WTC11 (cell line): Measurements from ENCODE around the gene CTXN1. TPM values are rescaled to one million over a fixed set of nuclear protein-coding genes. Genes with fewer than 3 reads are reported as not detected.

Source experiments
- ATF3 ChIP-seq: sonication (generic); formaldehyde crosslinking; conservative IDR thresholded peaks from 2 replicates; pipeline ENCODE4 v1.8.1; 2022; ENCODE audit warnings: mild to moderate bottlenecking, missing genetic modification reagents
- CBFB ChIP-seq: sonication (generic); formaldehyde crosslinking; IDR thresholded peaks from 2 replicates; pipeline ENCODE4 v1.8.1; 2022; ENCODE audit warnings: mild to moderate bottlenecking, low read depth, missing genetic modification reagents
- CDX4 ChIP-seq: fragments of 250-450 bp; sonication (Bioruptor Pico); IDR thresholded peaks from 2 replicates; pipeline ENCODE4 v1.9.0; 2021; ENCODE audit warnings: moderate library complexity, mild to moderate bottlenecking, inconsistent platforms, borderline replicate concordance
- CREM ChIP-seq: sonication (generic); formaldehyde crosslinking; IDR thresholded peaks from 2 replicates; pipeline ENCODE4 v1.8.1; 2022; ENCODE audit warnings: mild to moderate bottlenecking, missing genetic modification reagents, moderate library complexity
- CTCF ChIP-seq: fragments of 200-600 bp; IDR thresholded peaks from 2 replicates; pipeline ENCODE4 v1.8.0; 2022; ENCODE audit warnings: antibody characterized with exemption
- E2F1 ChIP-seq: sonication (generic); formaldehyde crosslinking; IDR thresholded peaks from 2 replicates; pipeline ENCODE4 v1.8.0; 2022; ENCODE audit warnings: mild to moderate bottlenecking, missing genetic modification reagents
- E2F4 ChIP-seq: sonication (generic); formaldehyde crosslinking; IDR thresholded peaks from 2 replicates; pipeline ENCODE4 v1.8.1; 2022; ENCODE audit warnings: low read depth, mild to moderate bottlenecking, moderate library complexity, missing genetic modification reagents, borderline replicate concordance
- EMX1 ChIP-seq: fragments of 250-450 bp; sonication (Bioruptor Pico); IDR thresholded peaks from 2 replicates; pipeline ENCODE4 v1.8.0; 2021; ENCODE audit warnings: mild to moderate bottlenecking
- FOXK1 ChIP-seq: sonication (generic); formaldehyde crosslinking; IDR thresholded peaks from 2 replicates; pipeline ENCODE4 v1.8.0; 2022; ENCODE audit warnings: mild to moderate bottlenecking, moderate library complexity, missing genetic modification reagents
- FOXP1 ChIP-seq: sonication (generic); formaldehyde crosslinking; IDR thresholded peaks from 2 replicates; pipeline ENCODE4 v1.8.0; 2022; ENCODE audit warnings: missing genetic modification reagents, mild to moderate bottlenecking, moderate library complexity, borderline replicate concordance
- GABPB1 ChIP-seq: sonication (generic); formaldehyde crosslinking; IDR thresholded peaks from 2 replicates; pipeline ENCODE4 v1.8.1; 2023; ENCODE audit warnings: mild to moderate bottlenecking, missing genetic modification reagents
- HMGA2 ChIP-seq: fragments of 250-450 bp; sonication (Bioruptor Pico); IDR thresholded peaks from 2 replicates; pipeline ENCODE4 v1.4.0; 2021; ENCODE audit warnings: mild to moderate bottlenecking, moderate library complexity
- JAZF1 ChIP-seq: fragments of 250-450 bp; sonication (Bioruptor Pico); IDR thresholded peaks from 2 replicates; pipeline ENCODE4 v1.9.0; 2021; ENCODE audit warnings: moderate library complexity, mild to moderate bottlenecking, inconsistent platforms
- KAT7 ChIP-seq: sonication (generic); formaldehyde crosslinking; IDR thresholded peaks from 2 replicates; pipeline ENCODE4 v1.8.1; 2023; ENCODE audit warnings: missing genetic modification reagents, mild to moderate bottlenecking, borderline replicate concordance
- NFATC4 ChIP-seq: fragments of 250-450 bp; sonication (Bioruptor Pico); IDR thresholded peaks from 2 replicates; pipeline ENCODE4 v1.9.0; 2021; ENCODE audit warnings: mild to moderate bottlenecking
- NFE2L1 ChIP-seq: sonication (generic); formaldehyde crosslinking; IDR thresholded peaks from 2 replicates; pipeline ENCODE4 v1.8.1; 2023; ENCODE audit warnings: missing genetic modification reagents
- NFYB ChIP-seq: sonication (generic); formaldehyde crosslinking; conservative IDR thresholded peaks from 2 replicates; pipeline ENCODE4 v1.8.0; 2022; ENCODE audit warnings: low read depth, missing genetic modification reagents
- NR2C2 ChIP-seq: sonication (generic); formaldehyde crosslinking; IDR thresholded peaks from 2 replicates; pipeline ENCODE4 v1.8.0; 2022; ENCODE audit warnings: mild to moderate bottlenecking, missing genetic modification reagents
- PREB ChIP-seq: sonication (generic); formaldehyde crosslinking; IDR thresholded peaks from 2 replicates; pipeline ENCODE4 v1.8.1; 2022; ENCODE audit warnings: mild to moderate bottlenecking, missing genetic modification reagents, moderate library complexity, borderline replicate concordance
- PRRX2 ChIP-seq: fragments of 250-450 bp; sonication (Bioruptor Pico); IDR thresholded peaks from 2 replicates; pipeline ENCODE4 v1.8.0; 2021; ENCODE audit warnings: mild to moderate bottlenecking
- RORB ChIP-seq: fragments of 250-450 bp; sonication (Bioruptor Pico); IDR thresholded peaks from 2 replicates; pipeline ENCODE4 v1.9.0; 2021; ENCODE audit warnings: mild to moderate bottlenecking
- SMAD3 ChIP-seq: sonication (generic); formaldehyde crosslinking; IDR thresholded peaks from 2 replicates; pipeline ENCODE4 v1.8.0; 2022; ENCODE audit warnings: missing genetic modification reagents, mild to moderate bottlenecking, borderline replicate concordance
- SOX15 ChIP-seq: fragments of 250-450 bp; sonication (Bioruptor Pico); IDR thresholded peaks from 2 replicates; pipeline ENCODE4 v1.9.0; 2021; ENCODE audit warnings: mild to moderate bottlenecking
- SP1 ChIP-seq: sonication (generic); formaldehyde crosslinking; conservative IDR thresholded peaks from 2 replicates; pipeline ENCODE4 v1.8.1; 2022; ENCODE audit warnings: missing genetic modification reagents
- TP53 ChIP-seq: sonication (generic); formaldehyde crosslinking; IDR thresholded peaks from 2 replicates; pipeline ENCODE4 v1.8.1; 2023; ENCODE audit warnings: mild to moderate bottlenecking, missing genetic modification reagents
- USF2 ChIP-seq: sonication (generic); formaldehyde crosslinking; IDR thresholded peaks from 2 replicates; pipeline ENCODE4 v1.8.1; 2023; ENCODE audit warnings: mild to moderate bottlenecking, missing genetic modification reagents, moderate library complexity
- ZNF138 ChIP-seq: sonication (generic); formaldehyde crosslinking; conservative IDR thresholded peaks from 2 replicates; pipeline ENCODE4 v1.8.1; 2022; ENCODE audit warnings: mild to moderate bottlenecking, moderate library complexity, missing genetic modification reagents
- ZNF219 ChIP-seq: sonication (generic); formaldehyde crosslinking; IDR thresholded peaks from 2 replicates; pipeline ENCODE4 v1.8.0; 2023; ENCODE audit warnings: missing genetic modification reagents, mild to moderate bottlenecking, borderline replicate concordance
- ZNF232 ChIP-seq: sonication (generic); formaldehyde crosslinking; IDR thresholded peaks from 2 replicates; pipeline ENCODE4 v1.8.0; 2022; ENCODE audit warnings: mild to moderate bottlenecking, missing genetic modification reagents
- ZNF263 ChIP-seq: sonication (generic); formaldehyde crosslinking; IDR thresholded peaks from 2 replicates; pipeline ENCODE4 v1.8.1; 2022; ENCODE audit warnings: low read depth, mild to moderate bottlenecking, moderate library complexity, missing genetic modification reagents
- ZNF396 ChIP-seq: fragments of 250-450 bp; sonication (Bioruptor Pico); IDR thresholded peaks from 2 replicates; pipeline ENCODE4 v1.8.0; 2021; ENCODE audit warnings: mild to moderate bottlenecking, moderate library complexity, borderline replicate concordance
- ZNF416 ChIP-seq: fragments of 250-450 bp; sonication (Bioruptor Pico); IDR thresholded peaks from 2 replicates; pipeline ENCODE4 v1.9.0; 2021; ENCODE audit warnings: mild to moderate bottlenecking, inconsistent platforms
- ZSCAN18 ChIP-seq: fragments of 250-450 bp; sonication (Bioruptor Pico); IDR thresholded peaks from 2 replicates; pipeline ENCODE4 v2.1.2; 2022; ENCODE audit warnings: mild to moderate bottlenecking, moderate library complexity
- total RNA-seq: library from RNA; stranded (reverse); gene quantifications from 3 replicates; pipeline ENCODE4 v1.2.3, GENCODE V29; 2021

The CTXN1 gene
- total RNA-seq, 1 experiment from 2014 or later = 48.2 TPM

- no peak for TF ChIP-seq HMGA2 (CRISPR knock-in tag)
- TF ChIP-seq ZNF232 (CRISPR knock-in tag) = peak; percentile 92
- peak; percentile 73; the same call in 1 of the 2 replicates for TF ChIP-seq ZNF219 (CRISPR knock-in tag)
- no peak for TF ChIP-seq ZSCAN18
- TF ChIP-seq FOXK1 (CRISPR knock-in tag) = peak; percentile 94
- peak; percentile 98 for TF ChIP-seq FOXP1 (CRISPR knock-in tag)
- peak; percentile 66; the same call in 1 of the 2 replicates for TF ChIP-seq E2F1 (CRISPR knock-in tag)
- peak; percentile 92 for TF ChIP-seq KAT7 (CRISPR knock-in tag)
- no peak for TF ChIP-seq PRRX2 (CRISPR knock-in tag)
- peak; percentile 96; the same call in 1 of the 2 replicates for TF ChIP-seq NFE2L1 (CRISPR knock-in tag)
- peak; percentile 29 for TF ChIP-seq NFYB (CRISPR knock-in tag)
- no peak for TF ChIP-seq ZNF263 (CRISPR knock-in tag)
- peak; percentile 91 for TF ChIP-seq CTCF
- no peak for TF ChIP-seq CDX4 (CRISPR knock-in tag)
- 0 out of 2 replicates have a peak, but pooled peaks have one; percentile 83 for TF ChIP-seq PREB
- no peak for TF ChIP-seq SOX15
- 0 out of 2 replicates have a peak, but pooled peaks have one; percentile 29 for TF ChIP-seq ZNF138 (CRISPR knock-in tag)
- TF ChIP-seq ATF3 (CRISPR knock-in tag) = no peak
- TF ChIP-seq RORB = no peak
- no peak for TF ChIP-seq ZNF396 (CRISPR knock-in tag)
- no peak for TF ChIP-seq EMX1 (CRISPR knock-in tag)
- TF ChIP-seq GABPB1 = 0 out of 2 replicates have a peak, but pooled peaks have one; percentile 40
- peak; percentile 94 for TF ChIP-seq CBFB (CRISPR knock-in tag)
- no peak for TF ChIP-seq NFATC4 (CRISPR knock-in tag)
- peak; percentile 55; the same call in 1 of the 2 replicates for TF ChIP-seq CREM
- TF ChIP-seq ZNF416 (CRISPR knock-in tag) = peak; percentile 70; the same call in 1 of the 2 replicates
- peak; percentile 74 for TF ChIP-seq SP1 (CRISPR knock-in tag)
- TF ChIP-seq E2F4 (CRISPR knock-in tag) = peak; percentile 80; the same call in 1 of the 2 replicates
- TF ChIP-seq JAZF1 (CRISPR knock-in tag) = no peak
- peak; percentile 48 for TF ChIP-seq USF2 (CRISPR knock-in tag)
- peak; percentile 66; the same call in 1 of the 2 replicates for TF ChIP-seq NR2C2 (CRISPR knock-in tag)
- TF ChIP-seq TP53 (CRISPR knock-in tag) = peak; percentile 97
- TF ChIP-seq SMAD3 (CRISPR knock-in tag) = peak; percentile 91
These were observed 624 bp downstream of the CTXN1 start (continued) for GRCh38 chr19:7925171-7925851.
